NCI-H82 (cell line): ENCODE results near the gene TTLL12.

Experiments
- DNase-seq: peaks from one replicate; lab custom pipeline; 2025; lab: John Stamatoyannopoulos, UW

Gene TTLL12

DNA sequence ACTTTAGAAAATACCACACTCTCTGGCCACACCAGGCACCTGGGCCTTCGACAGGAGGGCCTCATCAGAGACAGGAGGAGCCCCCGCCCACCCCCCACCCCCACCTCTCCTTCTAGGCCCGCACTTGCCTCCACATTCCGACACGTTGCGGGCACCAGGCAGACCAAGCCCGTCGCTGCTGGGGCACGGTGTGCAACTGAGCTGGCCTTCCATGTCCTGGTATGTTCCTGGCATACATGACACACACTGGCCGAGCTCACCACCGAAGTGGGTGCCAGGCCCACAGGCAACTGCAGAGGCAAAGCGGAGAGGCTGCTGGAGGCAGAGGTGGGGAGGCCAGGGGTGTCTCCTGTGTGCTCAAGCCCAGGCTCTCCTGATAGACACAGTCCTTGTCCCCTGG, 27.0 kb upstream of the TTLL12 start:
- no peak for DNase-seq

- DNase-seq, result peak; percentile 60
Measured at GRCh38 chr22:43213051-43213450, 26.1 kb upstream of the TTLL12 start.

DNA sequence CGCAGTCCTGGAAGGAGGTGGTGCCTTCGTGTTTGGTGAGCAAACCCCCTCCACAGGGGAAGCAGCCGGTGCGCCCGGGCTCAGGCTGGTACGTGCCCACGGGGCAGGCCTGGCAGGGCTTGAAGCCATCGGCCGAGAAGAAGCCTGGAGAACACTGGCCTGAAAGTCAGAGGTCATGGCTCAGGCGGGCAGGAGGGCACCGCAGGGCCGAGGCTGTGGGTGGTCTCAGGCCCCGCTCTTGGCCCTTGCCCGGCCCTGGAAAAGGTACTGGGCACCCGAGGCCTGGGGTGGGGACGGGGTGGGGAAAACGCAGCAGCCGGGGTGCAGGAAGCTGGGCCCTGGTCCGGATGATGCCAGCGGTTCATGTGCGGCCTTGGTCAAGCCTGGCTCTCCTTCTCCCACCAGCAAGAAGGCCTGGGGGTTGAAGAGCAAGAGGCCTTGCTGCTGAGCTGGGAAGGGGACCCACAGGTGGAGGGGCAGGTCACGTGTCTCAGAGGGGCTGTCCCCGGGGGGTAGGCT, 25.6 kb upstream of the TTLL12 start:
- DNase-seq, result no peak

GRCh38 chr22:43211941-43212433, 25.1 kb upstream of the TTLL12 start:
- DNase-seq, result no peak

DNA sequence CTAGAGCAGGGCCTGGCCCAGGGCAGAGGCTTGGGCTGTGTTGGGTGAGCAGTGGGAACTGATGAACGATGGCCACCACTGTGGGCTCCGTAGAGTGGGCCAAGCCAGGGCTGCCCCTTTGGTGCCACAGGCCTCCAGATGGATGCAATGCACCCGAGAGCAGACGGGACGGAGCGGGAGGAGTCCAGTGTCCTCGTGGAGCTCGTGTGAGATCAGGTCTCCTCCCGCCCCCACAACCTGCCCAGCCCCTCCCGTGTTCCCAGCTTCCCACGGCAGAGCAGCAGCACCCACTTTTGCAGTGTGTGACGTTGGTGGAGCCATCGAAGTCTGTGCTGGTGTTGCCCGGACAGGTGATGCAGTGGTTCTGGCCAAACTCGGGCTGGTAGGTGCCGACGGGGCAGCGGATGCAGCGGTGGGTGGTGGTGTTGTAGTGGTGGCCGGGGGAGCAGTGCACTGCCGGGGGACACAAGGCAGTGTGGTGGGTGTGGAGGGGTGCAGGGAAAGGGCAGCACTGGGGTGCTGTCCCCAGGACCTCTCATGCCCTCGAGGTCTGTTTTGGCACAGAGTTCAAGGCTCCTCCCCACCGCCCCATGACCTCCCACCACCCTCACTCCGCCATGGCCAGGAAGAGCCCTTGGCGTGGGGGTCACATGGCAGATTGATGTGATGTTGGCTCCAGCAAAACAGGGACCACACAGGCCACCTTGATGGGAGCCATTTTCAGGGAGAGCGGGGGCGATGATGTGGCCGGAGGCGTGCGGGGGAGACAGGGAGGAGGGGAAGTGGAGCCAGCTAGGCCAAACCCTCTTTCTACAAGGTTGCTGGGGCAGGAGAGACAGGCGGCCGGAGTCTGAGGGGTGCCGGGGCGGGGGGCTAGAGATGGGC, 23.9 kb upstream of the TTLL12 start:
- DNase-seq, result no peak

- no peak for DNase-seq
Measured at GRCh38 chr22:43209971-43210370, 23.0 kb upstream of the TTLL12 start.

GRCh38 chr22:43209523-43209890, 22.6 kb upstream of the TTLL12 start:
- DNase-seq, result no peak

DNA sequence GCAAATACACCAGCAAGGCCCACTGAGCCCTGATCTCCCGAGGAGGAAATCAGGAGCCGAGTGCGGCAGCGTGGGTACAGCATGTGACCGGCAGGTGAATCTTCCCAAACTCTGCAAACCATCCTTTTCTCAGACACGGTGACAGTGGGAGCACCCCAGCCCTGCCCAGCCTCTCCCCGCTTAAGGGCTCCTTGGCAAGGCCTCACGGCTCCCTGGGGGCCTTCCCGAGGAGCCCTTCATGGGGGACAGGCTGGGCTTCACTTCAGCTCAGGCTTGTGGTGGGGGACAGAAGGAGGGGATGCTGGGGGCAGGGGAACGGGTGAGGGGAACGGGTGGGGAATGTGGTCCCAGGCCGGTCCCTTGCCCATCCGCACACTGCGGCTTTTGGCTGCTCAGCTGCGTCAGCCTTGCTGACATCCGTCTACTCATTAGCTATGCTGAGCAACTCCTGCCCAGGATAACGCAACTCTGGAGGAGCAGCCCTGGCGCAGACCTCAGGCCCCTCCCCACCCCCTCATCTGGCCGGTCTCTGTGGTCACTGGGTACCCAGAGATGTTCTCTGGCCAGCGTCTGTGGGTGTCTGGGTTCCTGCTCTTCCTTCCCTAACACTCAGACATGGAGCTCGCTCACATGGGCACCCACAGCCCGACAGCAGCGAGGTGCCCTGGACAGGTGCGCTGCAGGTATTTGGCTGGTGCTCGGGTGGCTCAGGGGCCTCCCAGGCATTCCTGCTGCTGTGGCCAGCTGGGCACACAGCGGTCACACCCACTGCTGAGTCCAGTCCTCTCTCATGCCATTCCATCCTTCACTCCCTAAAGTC, 22.0 kb upstream of the TTLL12 start:
- DNase-seq, result no peak

DNA sequence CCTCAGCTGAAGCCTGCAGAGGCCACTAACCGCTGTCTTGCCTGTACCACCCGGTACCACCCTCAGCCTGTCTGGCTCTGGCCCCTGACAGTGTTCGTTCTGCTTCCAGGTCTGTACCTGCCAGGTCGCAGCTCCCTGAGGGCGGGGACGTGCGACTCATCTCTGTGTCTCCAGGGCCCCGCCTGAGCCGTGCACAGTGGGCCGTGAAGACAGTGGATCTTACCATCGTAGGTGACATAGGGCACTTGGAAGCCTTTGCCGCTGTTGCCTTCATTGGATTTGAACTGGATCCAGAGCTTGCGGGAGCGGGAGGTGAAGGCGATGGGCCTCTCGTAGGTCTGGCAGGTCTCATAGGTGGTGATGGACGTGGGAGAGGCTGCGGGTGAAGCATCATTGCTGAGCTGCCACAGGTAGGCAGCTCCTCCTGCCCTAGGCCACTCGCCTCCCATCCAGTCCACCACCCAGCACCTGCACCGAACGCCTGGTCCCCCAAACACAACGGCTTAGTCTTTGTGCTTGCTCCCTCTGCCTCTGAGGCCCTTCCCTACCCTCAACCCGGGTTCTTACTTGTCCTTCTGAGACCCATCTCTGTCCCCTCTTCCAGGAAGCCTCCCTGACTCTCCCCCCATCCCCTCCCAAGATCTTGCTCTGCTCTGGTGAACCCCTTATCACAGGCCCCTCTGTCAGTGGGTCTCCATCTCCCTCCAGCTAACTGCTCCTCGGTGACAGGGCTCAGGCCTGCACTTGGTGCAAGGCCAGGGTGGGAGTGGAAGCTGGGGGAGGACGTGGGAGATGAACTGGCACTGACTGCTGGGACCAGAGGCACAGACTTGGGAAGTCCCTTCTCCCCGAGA, 21.1 kb upstream of the TTLL12 start:
- no peak for DNase-seq

- no peak for DNase-seq
Measured at GRCh38 chr22:43207386-43207785, 20.5 kb upstream of the TTLL12 start.

- DNase-seq, result no peak
Measured at GRCh38 chr22:43206509-43207161, 19.7 kb upstream of the TTLL12 start.

DNA sequence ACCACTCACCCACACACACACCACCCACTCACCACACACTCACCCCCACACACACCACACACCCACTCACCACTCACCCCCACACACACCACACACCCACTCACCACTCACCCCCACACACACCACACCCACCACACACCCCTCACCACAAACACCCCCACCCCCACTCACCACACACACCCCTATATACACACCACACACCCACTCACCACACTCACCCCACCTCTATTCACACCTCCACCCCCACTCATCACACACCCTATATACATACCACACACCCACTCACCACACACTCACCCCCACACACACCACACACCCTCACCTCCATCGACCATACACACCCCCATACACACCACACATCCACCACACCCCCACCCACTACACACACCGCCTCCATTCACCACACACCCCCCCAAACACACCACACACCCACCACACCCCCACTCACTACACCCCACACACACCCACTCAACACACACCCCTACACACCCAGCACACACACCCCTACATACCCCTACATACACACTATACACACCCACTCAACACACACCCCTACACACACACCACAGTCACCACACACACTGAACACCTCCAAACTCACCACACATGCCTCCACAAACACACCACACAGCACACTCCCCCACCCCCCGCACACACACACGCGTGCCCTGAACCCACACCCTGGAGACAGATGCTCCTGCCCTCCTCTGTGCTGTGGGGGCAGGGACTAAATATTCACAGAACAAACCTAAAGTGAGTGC, 19.0 kb upstream of the TTLL12 start:
- no peak for DNase-seq

DNA sequence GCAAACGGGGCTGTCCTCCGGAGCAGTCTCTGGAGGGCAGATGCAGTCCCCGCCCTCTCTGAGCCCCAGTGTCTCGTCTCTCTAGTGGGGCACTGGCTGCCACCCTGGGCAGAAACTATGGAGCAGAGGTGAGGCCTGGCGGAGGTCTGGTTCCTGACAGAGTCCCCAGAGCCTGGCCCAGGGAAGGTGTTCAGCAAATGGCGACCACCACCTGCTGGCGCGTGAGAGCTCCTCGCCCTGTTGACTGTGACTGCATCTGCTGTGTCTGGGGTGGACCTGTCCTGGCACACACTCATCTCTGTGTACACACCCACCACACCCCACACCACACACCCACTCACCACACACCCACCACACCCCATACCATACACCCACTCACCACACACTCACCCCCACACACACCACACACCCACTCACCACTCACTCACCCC, 18.3 kb upstream of the TTLL12 start:
- DNase-seq, result no peak

DNA sequence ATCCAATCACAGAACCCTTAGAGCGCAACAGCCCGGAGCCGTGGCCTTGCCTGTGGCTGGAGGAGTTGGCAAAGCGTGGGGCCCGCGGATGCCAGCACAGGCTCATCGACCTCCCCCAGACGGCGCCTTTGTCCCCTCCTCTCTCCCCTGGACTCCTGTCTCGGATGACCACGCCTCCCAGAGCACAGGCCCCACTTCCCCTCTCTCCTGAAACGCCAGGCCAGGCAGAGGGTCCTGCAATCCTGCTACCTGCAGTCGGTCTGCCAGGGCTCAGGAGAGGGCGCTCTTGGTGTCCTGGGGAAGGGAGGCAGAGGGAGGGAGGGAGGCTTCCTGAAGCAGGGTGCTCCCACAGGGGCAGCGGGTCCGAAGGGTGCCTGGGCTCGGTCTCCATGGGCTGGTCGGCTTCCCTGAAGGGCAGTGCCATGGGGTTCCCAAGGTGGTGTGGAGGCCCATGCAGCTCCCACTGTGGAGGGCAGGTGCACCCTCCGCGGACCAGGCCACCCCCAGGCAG, 16.6 kb upstream of the TTLL12 start:
- no peak for DNase-seq

GRCh38 chr22:43202756-43203410, 15.9 kb upstream of the TTLL12 start:
- no peak for DNase-seq

- DNase-seq, result no peak
Measured at GRCh38 chr22:43202326-43202725, 15.4 kb upstream of the TTLL12 start.

DNA sequence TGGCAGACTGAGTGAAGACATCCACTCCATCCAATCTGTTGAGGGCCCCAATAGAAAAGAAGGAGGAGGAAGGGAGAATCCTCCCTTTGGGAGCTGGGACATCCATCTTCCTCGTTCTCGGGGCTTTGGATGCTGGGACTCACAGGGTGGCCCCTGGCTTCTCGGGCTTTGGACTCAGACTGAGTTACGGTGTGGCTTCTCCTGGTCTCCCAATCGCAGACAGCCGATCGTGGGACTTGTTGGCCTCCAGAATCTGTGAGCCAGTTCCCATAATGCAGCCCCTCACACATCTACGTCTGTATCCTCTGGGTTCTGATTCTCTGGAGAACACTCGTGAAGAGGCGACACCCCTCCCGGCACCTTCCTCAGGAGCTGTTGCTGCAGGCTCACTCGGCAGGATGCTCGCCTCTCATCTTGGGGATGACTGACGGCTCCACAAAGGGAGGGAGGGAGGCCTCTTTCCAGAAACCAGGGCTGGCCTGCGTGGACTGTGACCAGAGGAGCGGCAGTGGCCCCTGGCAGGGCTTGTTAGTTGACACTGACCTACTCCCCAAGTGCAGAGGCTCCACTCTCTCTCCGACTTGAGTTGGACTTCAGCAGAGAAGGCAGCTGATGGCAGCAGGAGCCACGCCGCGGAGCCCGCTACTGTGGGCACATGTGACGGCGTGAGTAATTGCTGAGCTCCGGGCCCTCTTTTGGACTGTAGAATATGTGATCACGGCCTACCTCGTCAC, 14.7 kb upstream of the TTLL12 start:
- no peak for DNase-seq

DNA sequence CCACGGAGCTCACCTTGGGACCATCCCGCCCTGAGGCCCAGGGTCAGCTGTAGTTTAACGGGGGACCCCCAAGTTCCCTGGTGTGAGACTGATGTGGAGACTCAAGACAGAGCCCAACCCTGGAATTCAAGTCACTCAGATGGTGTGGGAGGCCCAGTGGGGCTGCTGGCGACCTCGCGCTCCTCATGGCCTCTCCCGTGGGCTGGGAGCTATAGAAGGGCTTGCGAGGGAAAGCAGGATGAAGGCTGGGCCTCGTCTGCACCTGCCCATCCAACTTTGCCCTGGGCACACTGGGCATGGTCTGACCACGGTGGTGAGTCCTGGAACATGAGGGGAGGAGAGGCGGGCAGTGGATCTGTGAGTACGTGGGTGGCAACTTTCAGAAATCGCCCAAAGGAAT, 13.6 kb upstream of the TTLL12 start:
- no peak for DNase-seq

GRCh38 chr22:43200031-43200430, 13.1 kb upstream of the TTLL12 start:
- no peak for DNase-seq
